Ectodermal cell (in vitro differentiated cells): ENCODE data around the gene ADGRF4.

Experiments used
- H3K27ac ChIP-seq: 2 replicates; pipeline ENCODE4 v1.7.0; 2013; ENCODE audit warnings: mild to moderate bottlenecking, low read depth, low read length; ENCODE audit not compliant: insufficient read depth, poor library complexity, severe bottlenecking
- H3K27me3 ChIP-seq: 2 replicates; pipeline ENCODE4 v1.7.0; 2013; ENCODE audit warnings: mild to moderate bottlenecking, low read length; ENCODE audit not compliant: insufficient read depth, control insufficient read depth, poor library complexity, severe bottlenecking
- H3K36me3 ChIP-seq: one replicate; pipeline ENCODE4 v1.7.0; 2013; ENCODE audit warnings: low read length; ENCODE audit not compliant: control insufficient read depth, insufficient read depth
- H3K4me1 ChIP-seq: one replicate; pipeline ENCODE4 v1.7.0; 2013; ENCODE audit warnings: low read length; ENCODE audit not compliant: control insufficient read depth, insufficient read depth
- H3K4me3 ChIP-seq: 2 replicates; pipeline ENCODE4 v1.7.0; 2013; ENCODE audit warnings: low read depth, low read length, control low read depth; ENCODE audit not compliant: insufficient read depth
- H3K9me3 ChIP-seq: 2 replicates; pipeline ENCODE4 v1.7.0; 2013; ENCODE audit warnings: mild to moderate bottlenecking, low read length, moderate library complexity; ENCODE audit not compliant: control insufficient read depth
- WGBS, 2 experiments: methylation state at CpG; one replicate each; pipeline ENCODE4 v1.1.7; 2013; ENCODE audit warnings: missing lambda C conversion rate in 2 of 2; 5-methylcytosine and 5-hydroxymethylcytosine counted together

The ADGRF4 gene

DNA sequence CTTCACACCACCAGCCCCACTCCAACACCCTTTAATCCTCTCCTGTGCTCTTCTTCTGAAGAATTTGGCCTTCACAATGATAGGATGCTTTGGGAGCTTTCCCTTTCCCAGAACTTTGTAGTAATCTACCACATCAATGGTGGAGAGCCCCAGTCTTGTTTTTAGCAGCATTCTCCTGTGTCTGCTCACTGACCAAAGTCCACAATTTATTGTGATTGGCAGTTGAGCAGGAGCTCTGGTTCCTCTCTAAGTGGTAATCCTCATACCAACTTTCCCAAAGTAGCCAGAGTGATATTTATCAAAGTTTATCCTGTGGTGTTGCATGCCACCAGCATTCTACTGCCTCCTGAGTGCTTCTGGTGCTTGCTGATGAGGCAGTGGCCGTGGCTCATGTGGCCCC lies 54.4 kb downstream of the ADGRF4 start:
- Histone ChIP-seq H3K27me3 (no peaks in the 10 kb centered on the region), H3K9me3 (no peaks in the 10 kb centered on the region), H3K36me3 (no peaks in the 10 kb centered on the region), H3K4me1 (no peaks in the 10 kb centered on the region), H3K4me3 (no peak overlapping the region), H3K27ac (no peak overlapping the region)
- 88 to 100% methylated on average over 1 of the region's 1 CpG for WGBS, 2 experiments

DNA sequence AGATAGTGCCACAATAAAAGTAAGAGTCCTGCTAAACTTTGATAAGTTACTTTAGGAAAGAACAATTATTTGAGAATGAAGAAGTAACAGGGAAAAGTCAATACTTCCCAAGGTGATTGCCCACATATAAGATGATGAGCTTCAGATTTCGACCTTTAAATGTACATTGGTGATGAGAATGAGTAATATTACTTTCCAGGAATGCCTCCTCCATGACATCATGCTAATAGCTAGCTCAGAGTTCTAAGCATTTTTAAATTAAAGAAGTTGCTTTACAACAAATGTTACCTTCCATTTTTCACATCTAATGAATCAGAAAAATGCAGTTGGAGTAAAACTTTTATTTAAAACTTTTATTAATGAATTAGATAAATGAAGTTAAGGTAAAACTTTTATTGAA lies 61.0 kb downstream of the ADGRF4 start:
- no peaks in the 10 kb centered on the region for H3K9me3 ChIP-seq
- no peaks in the 10 kb centered on the region for H3K27me3 ChIP-seq
- no peak overlapping the region for H3K4me3 ChIP-seq
- H3K27ac ChIP-seq: no peak overlapping the region
- no peaks in the 10 kb centered on the region for H3K4me1 ChIP-seq
- WGBS, 2 experiments: 100% methylated on average over 1 of the region's 1 CpG; no CpG with 5 or more reads in 1 of the 2 experiments
- no peaks in the 10 kb centered on the region for H3K36me3 ChIP-seq

DNA sequence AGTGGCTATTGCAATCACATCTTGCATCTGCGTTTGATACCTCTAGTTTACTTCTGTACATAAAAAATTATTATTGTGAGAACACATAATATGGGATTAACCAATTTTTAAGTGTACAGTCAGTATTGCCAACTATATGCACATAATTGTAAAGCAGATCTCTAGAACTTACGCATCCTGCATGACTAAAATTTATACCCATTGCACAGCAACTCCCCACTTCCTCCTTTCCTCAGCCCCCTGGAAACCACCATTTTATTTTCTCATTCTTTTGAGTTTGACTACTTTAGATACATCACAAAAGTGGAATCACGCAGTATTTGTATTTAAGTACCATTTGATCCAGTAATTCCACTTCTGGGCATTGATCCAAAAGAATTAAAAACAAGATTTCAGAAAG lies 64.1 kb downstream of the ADGRF4 start:
- H3K36me3 ChIP-seq: no peaks in the 10 kb centered on the region
- H3K4me1 ChIP-seq: no peaks in the 10 kb centered on the region
- H3K4me3 ChIP-seq: no peak overlapping the region
- 93 to 94% methylated on average over 3 of the region's 3 CpGs for WGBS, 2 experiments
- no peaks in the 10 kb centered on the region for H3K9me3 ChIP-seq
- no peaks in the 10 kb centered on the region for H3K27me3 ChIP-seq
- H3K27ac ChIP-seq: no peak overlapping the region

DNA sequence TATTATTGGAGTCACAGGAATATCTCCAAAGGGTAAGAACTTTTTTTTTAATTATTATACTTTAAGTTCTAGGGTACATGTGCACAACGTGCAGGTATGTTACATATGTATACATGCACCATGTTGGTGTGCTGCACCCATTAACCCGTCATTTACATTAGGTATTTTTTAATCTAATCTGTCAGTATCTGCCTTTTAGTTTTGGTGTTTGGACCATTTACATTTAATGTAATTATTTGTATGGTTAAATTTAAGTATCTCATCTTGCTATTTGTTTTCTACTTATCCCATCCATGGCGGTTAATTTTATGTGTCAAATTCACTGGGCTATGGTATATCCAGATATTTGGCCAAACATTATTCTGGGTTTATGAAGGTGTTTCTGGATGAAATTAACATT lies 68.1 kb downstream of the ADGRF4 start:
- Histone ChIP-seq H3K9me3 (no peaks in the 10 kb centered on the region), H3K36me3 (no peaks in the 10 kb centered on the region), H3K4me1 (no peaks in the 10 kb centered on the region), H3K27me3 (no peaks in the 10 kb centered on the region), H3K4me3 (no peak overlapping the region), H3K27ac (no peak overlapping the region)
- 90 to 93% methylated on average over 2 to 3 of the region's 3 CpGs for WGBS, 2 experiments

DNA sequence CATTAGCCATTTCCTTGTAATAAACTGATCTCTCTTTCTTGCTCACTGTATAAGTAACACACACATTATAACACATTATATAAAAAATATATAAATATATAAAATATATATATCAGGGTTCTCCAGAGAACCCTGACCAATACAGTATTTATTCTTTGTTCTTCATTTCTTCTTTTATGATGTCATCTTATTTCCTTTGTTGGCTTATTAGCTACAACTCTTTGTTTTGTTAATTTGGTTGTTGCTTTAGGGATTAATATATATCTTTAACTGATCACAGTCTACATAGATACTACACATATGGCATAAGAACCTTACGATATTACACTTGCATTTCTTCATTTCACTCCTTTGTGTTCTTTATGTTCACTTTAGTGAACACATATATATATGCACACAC lies 68.7 kb downstream of the ADGRF4 start:
- Histone ChIP-seq H3K27ac (no peak overlapping the region), H3K27me3 (no peaks in the 10 kb centered on the region), H3K9me3 (no peaks in the 10 kb centered on the region), H3K4me3 (no peak overlapping the region), H3K4me1 (no peaks in the 10 kb centered on the region), H3K36me3 (no peaks in the 10 kb centered on the region)
- WGBS, 2 experiments: 86 to 100% methylated on average over 1 of the region's 1 CpG

DNA sequence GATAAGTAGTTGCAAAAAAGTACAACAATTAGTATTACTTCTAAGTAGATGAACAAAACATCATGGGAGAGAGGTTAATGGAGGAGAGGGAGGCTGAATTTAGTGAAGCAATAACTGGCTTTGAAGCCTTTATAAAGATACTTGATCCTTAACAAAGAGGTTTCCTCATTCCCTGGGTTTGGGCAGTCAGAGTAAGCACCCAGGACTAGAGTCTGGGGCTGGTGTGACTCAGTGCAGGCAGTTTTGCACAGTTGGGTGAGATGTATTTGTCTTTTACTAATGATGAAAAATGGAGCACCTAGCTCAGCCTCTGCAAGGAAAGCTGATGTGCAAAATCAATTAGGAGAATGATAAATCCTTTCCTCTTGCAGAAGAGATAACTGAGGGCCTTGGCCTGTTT lies 71.6 kb downstream of the ADGRF4 start:
- no peak overlapping the region for H3K27ac ChIP-seq
- no peaks in the 10 kb centered on the region for H3K36me3 ChIP-seq
- H3K4me3 ChIP-seq: no peak overlapping the region
- no peaks in the 10 kb centered on the region for H3K27me3 ChIP-seq
- peaks cover 4% of the 10 kb centered on the region for H3K4me1 ChIP-seq
- H3K9me3 ChIP-seq: no peaks in the 10 kb centered on the region
